Measurements from ENCODE around the gene ATP6V1C2.

ATP6V1C2 gene

DNA sequence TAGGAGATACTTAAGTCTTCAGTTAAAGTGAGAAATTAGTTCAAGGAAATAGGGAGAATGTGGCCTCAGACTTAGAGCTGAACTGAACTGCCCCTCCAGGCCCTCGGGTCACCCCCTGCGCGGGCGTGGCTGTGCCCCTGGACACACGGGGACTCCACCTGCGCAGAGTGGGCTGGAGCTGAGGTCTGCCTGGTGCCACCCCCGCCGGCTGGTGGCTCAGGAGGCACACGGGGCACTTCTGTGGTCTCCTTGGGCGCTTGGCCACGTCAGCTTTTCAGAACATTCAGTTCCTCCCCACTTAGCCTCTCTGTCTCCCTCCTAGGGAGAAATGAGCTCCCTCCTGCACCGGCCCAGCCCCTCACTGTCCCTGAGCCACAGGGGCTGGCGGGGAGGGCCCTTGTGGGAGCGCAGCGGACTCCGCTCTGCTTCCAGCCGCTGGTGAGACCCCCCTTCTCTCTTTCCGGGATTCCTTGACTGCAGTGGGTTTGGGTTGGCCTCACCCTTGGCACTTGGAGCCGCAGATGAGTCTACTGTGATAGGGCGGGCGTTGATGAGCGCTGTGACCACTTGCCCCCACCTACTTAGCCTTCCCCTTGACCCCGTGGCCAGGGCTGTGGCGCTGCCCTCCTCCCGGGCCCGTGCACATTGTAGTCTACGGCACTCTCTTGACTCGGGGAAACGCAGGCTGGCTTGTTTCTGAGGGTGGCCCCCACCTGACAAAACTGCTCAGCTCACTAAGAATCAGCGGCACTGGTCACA, 109.4 kb downstream of the ATP6V1C2 start:
- H3K27ac ChIP-seq, result no peak overlapping the region
- TF ChIP-seq, protein P1, sequence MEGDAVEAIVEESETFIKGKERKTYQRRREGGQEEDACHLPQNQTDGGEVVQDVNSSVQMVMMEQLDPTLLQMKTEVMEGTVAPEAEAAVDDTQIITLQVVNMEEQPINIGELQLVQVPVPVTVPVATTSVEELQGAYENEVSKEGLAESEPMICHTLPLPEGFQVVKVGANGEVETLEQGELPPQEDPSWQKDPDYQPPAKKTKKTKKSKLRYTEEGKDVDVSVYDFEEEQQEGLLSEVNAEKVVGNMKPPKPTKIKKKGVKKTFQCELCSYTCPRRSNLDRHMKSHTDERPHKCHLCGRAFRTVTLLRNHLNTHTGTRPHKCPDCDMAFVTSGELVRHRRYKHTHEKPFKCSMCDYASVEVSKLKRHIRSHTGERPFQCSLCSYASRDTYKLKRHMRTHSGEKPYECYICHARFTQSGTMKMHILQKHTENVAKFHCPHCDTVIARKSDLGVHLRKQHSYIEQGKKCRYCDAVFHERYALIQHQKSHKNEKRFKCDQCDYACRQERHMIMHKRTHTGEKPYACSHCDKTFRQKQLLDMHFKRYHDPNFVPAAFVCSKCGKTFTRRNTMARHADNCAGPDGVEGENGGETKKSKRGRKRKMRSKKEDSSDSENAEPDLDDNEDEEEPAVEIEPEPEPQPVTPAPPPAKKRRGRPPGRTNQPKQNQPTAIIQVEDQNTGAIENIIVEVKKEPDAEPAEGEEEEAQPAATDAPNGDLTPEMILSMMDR (IDR thresholded peaks at IDR 0.05), result no peak
- no peak for TF ChIP-seq ZFX (IDR thresholded peaks at IDR 0.05; ENCODE audit: borderline replicate concordance)

DNA sequence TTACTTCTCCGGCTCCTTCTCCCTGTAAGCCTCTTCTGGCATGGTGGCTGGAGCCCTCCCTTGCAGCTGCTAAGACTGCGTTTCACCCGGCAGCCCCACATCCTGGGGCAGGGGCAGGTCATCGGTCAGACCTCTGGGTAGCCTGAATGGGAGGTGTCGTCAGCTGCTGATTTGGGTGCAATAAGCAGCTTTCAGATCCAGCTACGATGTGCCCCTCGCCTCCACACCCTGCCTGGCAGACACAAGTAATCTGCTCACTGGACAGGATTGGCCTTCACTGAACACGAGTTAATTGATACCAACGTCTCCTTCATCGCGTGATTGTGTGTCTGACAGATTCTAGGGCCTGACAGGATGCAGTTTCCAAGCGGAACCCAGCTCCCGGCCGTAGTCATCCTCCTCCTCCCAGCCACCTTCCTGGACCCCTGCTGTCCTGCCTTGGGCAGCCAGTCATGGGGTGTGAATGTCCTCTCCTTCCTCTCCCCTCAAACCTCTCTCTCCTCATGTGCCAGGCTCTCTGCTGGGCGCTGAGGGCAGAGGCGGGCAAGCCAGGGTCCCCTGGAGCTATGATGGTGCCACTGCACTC, 110.1 kb downstream of the ATP6V1C2 start:
- no peak for TF ChIP-seq ZFX (IDR thresholded peaks at IDR 0.05; ENCODE audit: borderline replicate concordance)
- TF ChIP-seq, protein P1 (IDR thresholded peaks at IDR 0.05), result no peak
- H3K27ac ChIP-seq, result no peak overlapping the region

DNA sequence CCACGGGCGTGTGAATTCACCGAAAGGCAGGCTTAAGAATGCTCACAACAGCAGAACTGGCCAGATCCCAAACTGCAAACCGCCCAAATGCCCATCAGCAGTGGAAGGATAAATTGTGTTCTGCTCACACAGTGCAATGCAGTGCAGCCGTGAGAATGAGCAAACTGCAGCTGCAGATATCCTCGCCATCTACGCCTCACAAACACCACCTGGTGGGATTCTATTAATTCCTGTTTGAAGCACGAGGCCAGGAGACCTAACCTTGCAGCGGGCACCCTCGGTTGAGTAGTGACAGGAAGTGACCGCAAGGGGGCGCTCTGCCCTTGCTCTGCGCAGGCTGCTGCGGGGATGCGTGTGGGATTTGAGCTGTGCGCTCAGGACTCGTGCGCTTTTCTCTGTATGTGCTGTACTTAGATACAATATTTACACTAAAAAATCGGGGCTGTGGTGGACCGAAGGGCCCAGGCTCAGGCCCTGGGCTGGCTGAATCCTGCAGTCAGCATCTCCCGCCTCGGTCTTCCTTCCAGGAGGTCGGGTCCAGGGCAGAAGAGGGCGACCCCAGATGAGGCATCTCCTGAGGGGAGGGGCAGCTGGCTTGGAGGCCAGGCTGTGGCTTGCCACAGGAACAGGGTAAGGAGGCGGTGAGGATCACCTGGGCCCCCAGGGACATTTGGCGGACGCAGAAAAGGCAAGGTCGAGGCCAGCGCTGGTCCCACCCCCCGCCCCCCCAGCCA, 110.9 kb downstream of the ATP6V1C2 start:
- H3K27ac ChIP-seq, result no peak overlapping the region
- TF ChIP-seq, protein P1 (IDR thresholded peaks at IDR 0.05), result peak; percentile 97
- TF ChIP-seq ZFX (IDR thresholded peaks at IDR 0.05; ENCODE audit: borderline replicate concordance), result no peak

DNA sequence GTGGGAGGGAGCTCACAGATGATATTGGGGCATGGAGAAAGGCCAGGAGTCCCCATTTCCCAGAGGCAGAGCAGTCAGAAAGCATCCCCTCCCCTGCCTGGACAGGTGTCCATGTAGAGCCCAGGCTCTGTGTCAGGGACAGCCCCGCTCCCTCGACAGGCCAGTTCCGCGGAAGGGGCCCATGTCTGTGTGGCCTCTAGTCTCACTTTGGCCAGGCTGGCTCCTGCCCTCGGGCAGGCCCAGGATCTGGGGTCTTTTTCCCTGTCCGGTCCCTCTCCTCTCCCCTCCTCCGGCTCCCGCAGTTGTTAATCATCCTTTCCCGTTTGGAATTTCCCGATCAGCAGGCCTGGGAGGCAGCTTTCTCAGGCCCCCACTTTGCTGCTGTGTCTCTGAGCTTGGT, 111.6 kb downstream of the ATP6V1C2 start:
- H3K27ac ChIP-seq, result no peak overlapping the region
- TF ChIP-seq ZFX (IDR thresholded peaks at IDR 0.05; ENCODE audit: borderline replicate concordance), result no peak
- TF ChIP-seq, protein P1 (IDR thresholded peaks at IDR 0.05), result no peak

DNA sequence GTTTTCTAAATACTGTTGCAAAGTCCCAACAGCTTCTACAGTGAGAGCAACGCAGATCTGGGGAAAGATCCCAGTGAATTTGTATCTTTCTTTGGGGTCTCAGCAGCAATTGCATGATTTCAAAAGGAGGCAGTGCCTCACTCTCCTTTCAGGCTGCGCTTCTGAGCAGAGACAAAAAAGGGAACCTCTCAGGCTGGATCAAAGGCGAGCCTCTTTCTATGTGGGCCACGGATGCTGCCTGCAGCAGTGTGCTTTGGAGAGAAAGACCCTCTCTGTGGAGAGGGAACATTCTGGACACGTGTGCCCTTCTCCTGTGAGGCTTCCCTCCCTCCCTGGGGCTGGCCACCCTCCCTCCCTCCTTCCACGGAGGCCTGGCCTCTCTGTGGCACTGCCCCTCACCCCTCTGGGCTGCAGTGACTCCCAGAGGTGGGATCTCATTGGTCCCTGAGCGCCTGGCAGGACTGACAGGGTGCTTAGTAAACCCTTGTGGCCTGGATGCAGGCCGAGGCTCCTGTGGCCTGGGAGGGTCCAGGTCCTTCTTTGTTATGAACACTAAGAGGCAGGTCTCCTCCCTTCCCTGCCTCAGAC, 112.7 kb downstream of the ATP6V1C2 start:
- TF ChIP-seq, protein P1 (IDR thresholded peaks at IDR 0.05), result no peak
- no peak overlapping the region for H3K27ac ChIP-seq
